ENCODE measurements around the gene PDX1. TPM values are rescaled to one million over a fixed set of nuclear protein-coding genes. Genes with fewer than 3 reads are reported as not detected.
A peak's percentile ranks its signal among the peaks of the same experiment; 100 is the strongest.

The PDX1 gene
- total RNA-seq (not detected), polyA plus RNA-seq (0.05 TPM)
- long read RNA-seq, donor 1, result 0 reads
- long read RNA-seq, donor 2, result 0 reads
- long read RNA-seq, donor 3, result 0 reads
- long read RNA-seq, donor 4, result 0 reads
- long read RNA-seq, donor 5, result 0 reads
- long read RNA-seq, donor 6, result 0 reads
- long read RNA-seq, donor 7, result 0 reads
- long read RNA-seq, donor 8, result 0 reads
- long read RNA-seq, donor 9, result 0 reads
- long read RNA-seq, donor 10, result 0 reads

- WGBS, result 4% methylated on average over 76 of the region's 76 CpGs
- H3K4me3 ChIP-seq (ENCODE audit: low read length in 2 of 2), result peak within 1 kb of the TSS in 1 of 2 donors; percentile 9
- DNase-seq (ENCODE audit: low read depth in 6 of 9, low spot score in 9 of 9), result no peak
- peaks cover 90 to 100% of the 10 kb centered on the region in 2 donors for H3K27me3 ChIP-seq (ENCODE audit: control insufficient read depth in 2 of 2, insufficient read depth in 1 of 2, low read length in 1 of 2)
- H3K27ac ChIP-seq (ENCODE audit: low read depth in 1 of 2, low read length in 1 of 2), result no peak within 1 kb of the TSS
- no peaks in the 10 kb centered on the region for H3K36me3 ChIP-seq (ENCODE audit: control insufficient read depth in 2 of 2, insufficient read depth in 2 of 2, low read length in 1 of 2)
- peaks cover 0 to 11% of the 10 kb centered on the region in 2 donors for H3K4me1 ChIP-seq (ENCODE audit: control insufficient read depth in 2 of 2, insufficient read depth in 2 of 2, low read length in 2 of 2)
- H3K9me3 ChIP-seq (ENCODE audit: control insufficient read depth in 2 of 2, insufficient read depth in 1 of 2, low read length in 1 of 2), result no peaks in the 10 kb centered on the region
Measured at GRCh38 chr13:27919934-27920676, at the start of gene PDX1. Gene PDX1 (plus strand): TSS chr13:27920000. CDS start chr13:27920139, 139 bp downstream.

GRCh38 chr13:27878274-27878673, 41.5 kb upstream of the PDX1 start:
- DNase-seq (ENCODE audit: low read depth in 6 of 9, low spot score in 9 of 9), result no peak
- H3K36me3 ChIP-seq (ENCODE audit: control insufficient read depth in 2 of 2, insufficient read depth in 2 of 2, low read length in 1 of 2), result no peaks in the 10 kb centered on the region
- no peak overlapping the region for H3K27ac ChIP-seq (ENCODE audit: low read depth in 1 of 2, low read length in 1 of 2)
- no peak overlapping the region for H3K4me3 ChIP-seq (ENCODE audit: low read length in 2 of 2)
- H3K9me3 ChIP-seq (ENCODE audit: control insufficient read depth in 2 of 2, insufficient read depth in 1 of 2, low read length in 1 of 2), result no peaks in the 10 kb centered on the region
- H3K27me3 ChIP-seq (ENCODE audit: control insufficient read depth in 2 of 2, insufficient read depth in 1 of 2, low read length in 1 of 2), result peaks cover 3 to 19% of the 10 kb centered on the region in 2 donors
- WGBS, result 91% methylated on average over 5 of the region's 5 CpGs
- no peaks in the 10 kb centered on the region for H3K4me1 ChIP-seq (ENCODE audit: control insufficient read depth in 2 of 2, insufficient read depth in 2 of 2, low read length in 2 of 2)

- no peaks in the 10 kb centered on the region for H3K36me3 ChIP-seq (ENCODE audit: control insufficient read depth in 2 of 2, insufficient read depth in 2 of 2, low read length in 1 of 2)
- WGBS, result 35% methylated on average over 5 of the region's 5 CpGs
- no peak for DNase-seq (ENCODE audit: low read depth in 6 of 9, low spot score in 9 of 9)
- no peaks in the 10 kb centered on the region for H3K9me3 ChIP-seq (ENCODE audit: control insufficient read depth in 2 of 2, insufficient read depth in 1 of 2, low read length in 1 of 2)
- no peak overlapping the region for H3K4me3 ChIP-seq (ENCODE audit: low read length in 2 of 2)
- H3K27me3 ChIP-seq (ENCODE audit: control insufficient read depth in 2 of 2, insufficient read depth in 1 of 2, low read length in 1 of 2), result peaks cover 0 to 2% of the 10 kb centered on the region in 2 donors
- H3K4me1 ChIP-seq (ENCODE audit: control insufficient read depth in 2 of 2, insufficient read depth in 2 of 2, low read length in 2 of 2), result no peaks in the 10 kb centered on the region
- H3K27ac ChIP-seq (ENCODE audit: low read depth in 1 of 2, low read length in 1 of 2), result no peak overlapping the region
Measured at GRCh38 chr13:27889471-27889870, 30.3 kb upstream of the PDX1 start.

GRCh38 chr13:27896726-27897125, 23.1 kb upstream of the PDX1 start:
- no peak for DNase-seq (ENCODE audit: low read depth in 6 of 9, low spot score in 9 of 9)
- Histone ChIP-seq H3K4me3 (ENCODE audit: low read length in 2 of 2) (no peak overlapping the region), H3K4me1 (ENCODE audit: control insufficient read depth in 2 of 2, insufficient read depth in 2 of 2, low read length in 2 of 2) (no peaks in the 10 kb centered on the region), H3K36me3 (ENCODE audit: control insufficient read depth in 2 of 2, insufficient read depth in 2 of 2, low read length in 1 of 2) (no peaks in the 10 kb centered on the region), H3K27me3 (ENCODE audit: control insufficient read depth in 2 of 2, insufficient read depth in 1 of 2, low read length in 1 of 2) (peaks cover 0 to 8% of the 10 kb centered on the region in 2 donors), H3K9me3 (ENCODE audit: control insufficient read depth in 2 of 2, insufficient read depth in 1 of 2, low read length in 1 of 2) (no peaks in the 10 kb centered on the region), H3K27ac (ENCODE audit: low read depth in 1 of 2, low read length in 1 of 2) (no peak overlapping the region)

- H3K27ac ChIP-seq (ENCODE audit: low read depth in 1 of 2, low read length in 1 of 2), result no peak overlapping the region
- DNase-seq (ENCODE audit: low read depth in 6 of 9, low spot score in 9 of 9), result no peak
- no peaks in the 10 kb centered on the region for H3K4me1 ChIP-seq (ENCODE audit: control insufficient read depth in 2 of 2, insufficient read depth in 2 of 2, low read length in 2 of 2)
- H3K9me3 ChIP-seq (ENCODE audit: control insufficient read depth in 2 of 2, insufficient read depth in 1 of 2, low read length in 1 of 2), result no peaks in the 10 kb centered on the region
- WGBS, result 96% methylated on average over 3 of the region's 3 CpGs
- peaks cover 0 to 22% of the 10 kb centered on the region in 2 donors for H3K27me3 ChIP-seq (ENCODE audit: control insufficient read depth in 2 of 2, insufficient read depth in 1 of 2, low read length in 1 of 2)
- no peak overlapping the region for H3K4me3 ChIP-seq (ENCODE audit: low read length in 2 of 2)
- H3K36me3 ChIP-seq (ENCODE audit: control insufficient read depth in 2 of 2, insufficient read depth in 2 of 2, low read length in 1 of 2), result no peaks in the 10 kb centered on the region
Measured at GRCh38 chr13:27904719-27905118, 15.1 kb upstream of the PDX1 start.

- no peak for DNase-seq (ENCODE audit: low read depth in 6 of 9, low spot score in 9 of 9)
- Histone ChIP-seq H3K36me3 (ENCODE audit: control insufficient read depth in 2 of 2, insufficient read depth in 2 of 2, low read length in 1 of 2) (no peaks in the 10 kb centered on the region), H3K9me3 (ENCODE audit: control insufficient read depth in 2 of 2, insufficient read depth in 1 of 2, low read length in 1 of 2) (no peaks in the 10 kb centered on the region), H3K4me3 (ENCODE audit: low read length in 2 of 2) (no peak overlapping the region), H3K27me3 (ENCODE audit: control insufficient read depth in 2 of 2, insufficient read depth in 1 of 2, low read length in 1 of 2) (peaks cover 0 to 24% of the 10 kb centered on the region in 2 donors), H3K4me1 (ENCODE audit: control insufficient read depth in 2 of 2, insufficient read depth in 2 of 2, low read length in 2 of 2) (no peaks in the 10 kb centered on the region), H3K27ac (ENCODE audit: low read depth in 1 of 2, low read length in 1 of 2) (no peak overlapping the region)
- WGBS, result 92% methylated on average over 2 of the region's 2 CpGs
Measured at GRCh38 chr13:27905650-27906049, 14.2 kb upstream of the PDX1 start.

- no peak overlapping the region for H3K27ac ChIP-seq (ENCODE audit: low read depth in 1 of 2, low read length in 1 of 2)
- no peaks in the 10 kb centered on the region for H3K9me3 ChIP-seq (ENCODE audit: control insufficient read depth in 2 of 2, insufficient read depth in 1 of 2, low read length in 1 of 2)
- 93% methylated on average over 6 of the region's 6 CpGs for WGBS
- H3K4me3 ChIP-seq (ENCODE audit: low read length in 2 of 2), result no peak overlapping the region
- peaks cover 0 to 26% of the 10 kb centered on the region in 2 donors for H3K27me3 ChIP-seq (ENCODE audit: control insufficient read depth in 2 of 2, insufficient read depth in 1 of 2, low read length in 1 of 2)
- DNase-seq (ENCODE audit: low read depth in 6 of 9, low spot score in 9 of 9), result no peak
- H3K36me3 ChIP-seq (ENCODE audit: control insufficient read depth in 2 of 2, insufficient read depth in 2 of 2, low read length in 1 of 2), result no peaks in the 10 kb centered on the region
- no peaks in the 10 kb centered on the region for H3K4me1 ChIP-seq (ENCODE audit: control insufficient read depth in 2 of 2, insufficient read depth in 2 of 2, low read length in 2 of 2)
Measured at GRCh38 chr13:27907121-27907787, 12.5 kb upstream of the PDX1 start.

GRCh38 chr13:27909378-27909777, 10.4 kb upstream of the PDX1 start:
- no peaks in the 10 kb centered on the region for H3K9me3 ChIP-seq (ENCODE audit: control insufficient read depth in 2 of 2, insufficient read depth in 1 of 2, low read length in 1 of 2)
- H3K4me3 ChIP-seq (ENCODE audit: low read length in 2 of 2), result no peak overlapping the region
- no peaks in the 10 kb centered on the region for H3K36me3 ChIP-seq (ENCODE audit: control insufficient read depth in 2 of 2, insufficient read depth in 2 of 2, low read length in 1 of 2)
- H3K4me1 ChIP-seq (ENCODE audit: control insufficient read depth in 2 of 2, insufficient read depth in 2 of 2, low read length in 2 of 2), result no peaks in the 10 kb centered on the region
- H3K27ac ChIP-seq (ENCODE audit: low read depth in 1 of 2, low read length in 1 of 2), result no peak overlapping the region
- no peak for DNase-seq (ENCODE audit: low read depth in 6 of 9, low spot score in 9 of 9)
- H3K27me3 ChIP-seq (ENCODE audit: control insufficient read depth in 2 of 2, insufficient read depth in 1 of 2, low read length in 1 of 2), result peaks cover 0 to 32% of the 10 kb centered on the region in 2 donors
- WGBS, result 43% methylated on average over 4 of the region's 4 CpGs

- Histone ChIP-seq H3K9me3 (ENCODE audit: control insufficient read depth in 2 of 2, insufficient read depth in 1 of 2, low read length in 1 of 2) (no peaks in the 10 kb centered on the region), H3K27me3 (ENCODE audit: control insufficient read depth in 2 of 2, insufficient read depth in 1 of 2, low read length in 1 of 2) (peaks cover 12 to 52% of the 10 kb centered on the region in 2 donors), H3K27ac (ENCODE audit: low read depth in 1 of 2, low read length in 1 of 2) (no peak overlapping the region), H3K4me1 (ENCODE audit: control insufficient read depth in 2 of 2, insufficient read depth in 2 of 2, low read length in 2 of 2) (no peaks in the 10 kb centered on the region), H3K4me3 (ENCODE audit: low read length in 2 of 2) (no peak overlapping the region), H3K36me3 (ENCODE audit: control insufficient read depth in 2 of 2, insufficient read depth in 2 of 2, low read length in 1 of 2) (no peaks in the 10 kb centered on the region)
- DNase-seq (ENCODE audit: low read depth in 6 of 9, low spot score in 9 of 9), result no peak
- 60% methylated on average over 2 of the region's 2 CpGs for WGBS
Measured at GRCh38 chr13:27911521-27911920, 8.3 kb upstream of the PDX1 start.

Measured in thymus (tissue), 14 donors.